GM12892 (cell line): Measurements from ENCODE around the gene LCNL1.

Experiments
- POLR2A ChIP-seq: IDR thresholded peaks from 2 replicates; pipeline ENCODE4 v1.6.1; 2011; ENCODE audit warnings: low read depth, low read length, control low read depth
- POLR2AphosphoS5 ChIP-seq: IDR thresholded peaks from 2 replicates; pipeline ENCODE4 v1.6.1; 2011; ENCODE audit warnings: low read depth, low read length, control low read depth
- TAF1 ChIP-seq: IDR thresholded peaks from 2 replicates; pipeline ENCODE4 v1.6.1; 2011; ENCODE audit warnings: low read depth, mild to moderate bottlenecking, control low read depth, low read length, borderline replicate concordance

- no peak for TF ChIP-seq TAF1
- no peak for TF ChIP-seq POLR2A
- no peak for TF ChIP-seq POLR2AphosphoS5
Observed at GRCh38 chr9:136957461-136957860, 25.3 kb upstream of the LCNL1 start.
